Mucosa of stomach (tissue), 1 donor: Measurements from ENCODE around the gene AGBL4.

Source experiments
- H3K27me3 ChIP-seq: one replicate; pipeline ENCODE4 v1.7.0; 2013; ENCODE audit warnings: mild to moderate bottlenecking, low read length; ENCODE audit not compliant: control insufficient read depth, insufficient read depth
- H3K36me3 ChIP-seq: one replicate; pipeline ENCODE4 v1.7.0; 2013; ENCODE audit warnings: low read length; ENCODE audit not compliant: control insufficient read depth, insufficient read depth
- H3K4me1 ChIP-seq: one replicate; pipeline ENCODE4 v1.7.0; 2013; ENCODE audit warnings: mild to moderate bottlenecking, low read length; ENCODE audit not compliant: control insufficient read depth, insufficient read depth
- H3K4me3 ChIP-seq: one replicate; pipeline ENCODE4 v1.7.0; 2013; ENCODE audit warnings: low read length
- H3K9ac ChIP-seq: one replicate; pipeline ENCODE4 v1.7.0; 2013; ENCODE audit warnings: mild to moderate bottlenecking, low read length, moderate library complexity
- H3K9me3 ChIP-seq: one replicate; pipeline ENCODE4 v1.7.0; 2013; ENCODE audit warnings: mild to moderate bottlenecking, low read length, moderate library complexity; ENCODE audit not compliant: control insufficient read depth
- donor health status: Pancreatic carcinoma.

AGBL4 gene

GRCh38 chr1:48572646-48573258 is 1451.0 kb downstream of the AGBL4 start:
- Histone ChIP-seq H3K4me3 (no peak overlapping the region), H3K9ac (no peak overlapping the region), H3K4me1 (no peaks in the 10 kb centered on the region), H3K9me3 (no peaks in the 10 kb centered on the region), H3K36me3 (no peaks in the 10 kb centered on the region), H3K27me3 (no peaks in the 10 kb centered on the region)

GRCh38 chr1:48572134-48572533 is 1451.6 kb downstream of the AGBL4 start:
- Histone ChIP-seq H3K9me3 (no peaks in the 10 kb centered on the region), H3K4me3 (no peak overlapping the region), H3K36me3 (no peaks in the 10 kb centered on the region), H3K4me1 (no peaks in the 10 kb centered on the region), H3K27me3 (no peaks in the 10 kb centered on the region), H3K9ac (no peak overlapping the region)

GRCh38 chr1:48571303-48571987 is 1452.3 kb downstream of the AGBL4 start:
- Histone ChIP-seq H3K27me3 (no peaks in the 10 kb centered on the region), H3K4me3 (no peak overlapping the region), H3K9ac (no peak overlapping the region), H3K9me3 (no peaks in the 10 kb centered on the region), H3K4me1 (no peaks in the 10 kb centered on the region), H3K36me3 (no peaks in the 10 kb centered on the region)

- H3K36me3 ChIP-seq = no peaks in the 10 kb centered on the region
These were observed 1453.2 kb downstream of the AGBL4 start for GRCh38 chr1:48570568-48570967.

GRCh38 chr1:48568501-48568900 is 1455.3 kb downstream of the AGBL4 start:
- Histone ChIP-seq H3K27me3 (no peaks in the 10 kb centered on the region), H3K4me1 (no peaks in the 10 kb centered on the region), H3K9ac (no peak overlapping the region), H3K36me3 (no peaks in the 10 kb centered on the region), H3K4me3 (no peak overlapping the region), H3K9me3 (no peaks in the 10 kb centered on the region)

More at GRCh38 chr1:48570568-48570967, 1453.2 kb downstream of the AGBL4 start:
- Histone ChIP-seq H3K27me3 (no peaks in the 10 kb centered on the region), H3K9me3 (no peaks in the 10 kb centered on the region), H3K9ac (no peak overlapping the region), H3K4me1 (no peaks in the 10 kb centered on the region), H3K4me3 (no peak overlapping the region)

GRCh38 chr1:48566492-48566891 is 1457.3 kb downstream of the AGBL4 start:
- Histone ChIP-seq H3K9ac (no peak overlapping the region), H3K27me3 (no peaks in the 10 kb centered on the region), H3K4me1 (no peaks in the 10 kb centered on the region), H3K36me3 (no peaks in the 10 kb centered on the region), H3K9me3 (no peaks in the 10 kb centered on the region), H3K4me3 (no peak overlapping the region)

GRCh38 chr1:48563021-48563420 is 1460.7 kb downstream of the AGBL4 start:
- Histone ChIP-seq H3K36me3 (no peaks in the 10 kb centered on the region), H3K4me1 (no peaks in the 10 kb centered on the region), H3K9ac (no peak overlapping the region), H3K27me3 (no peaks in the 10 kb centered on the region), H3K4me3 (no peak overlapping the region), H3K9me3 (no peaks in the 10 kb centered on the region)

GRCh38 chr1:48561444-48561843 is 1462.3 kb downstream of the AGBL4 start:
- H3K9me3 ChIP-seq = no peaks in the 10 kb centered on the region
- H3K9ac ChIP-seq = no peak overlapping the region
- H3K4me1 ChIP-seq = no peaks in the 10 kb centered on the region
- H3K27me3 ChIP-seq = no peaks in the 10 kb centered on the region
- no peak overlapping the region for H3K4me3 ChIP-seq
- no peaks in the 10 kb centered on the region for H3K36me3 ChIP-seq

- H3K9me3 ChIP-seq = no peaks in the 10 kb centered on the region
- no peaks in the 10 kb centered on the region for H3K36me3 ChIP-seq
These were observed 1463.2 kb downstream of the AGBL4 start for GRCh38 chr1:48560577-48560976.

GRCh38 chr1:48560116-48560515 is 1463.6 kb downstream of the AGBL4 start:
- Histone ChIP-seq H3K36me3 (no peaks in the 10 kb centered on the region), H3K9me3 (no peaks in the 10 kb centered on the region), H3K4me3 (no peak overlapping the region), H3K27me3 (no peaks in the 10 kb centered on the region), H3K9ac (no peak overlapping the region), H3K4me1 (no peaks in the 10 kb centered on the region)

More at GRCh38 chr1:48560577-48560976, 1463.2 kb downstream of the AGBL4 start:
- no peak overlapping the region for H3K9ac ChIP-seq
- no peak overlapping the region for H3K4me3 ChIP-seq
- H3K4me1 ChIP-seq = no peaks in the 10 kb centered on the region
- H3K27me3 ChIP-seq = no peaks in the 10 kb centered on the region

GRCh38 chr1:48558366-48558765 is 1465.4 kb downstream of the AGBL4 start:
- Histone ChIP-seq H3K36me3 (no peaks in the 10 kb centered on the region), H3K9me3 (no peaks in the 10 kb centered on the region), H3K4me3 (no peak overlapping the region), H3K27me3 (no peaks in the 10 kb centered on the region), H3K4me1 (no peaks in the 10 kb centered on the region), H3K9ac (no peak overlapping the region)

GRCh38 chr1:48556186-48556850 is 1467.4 kb downstream of the AGBL4 start:
- H3K9me3 ChIP-seq = no peaks in the 10 kb centered on the region
- no peak overlapping the region for H3K4me3 ChIP-seq
- no peaks in the 10 kb centered on the region for H3K27me3 ChIP-seq
- H3K9ac ChIP-seq = no peak overlapping the region
- no peaks in the 10 kb centered on the region for H3K36me3 ChIP-seq
- no peaks in the 10 kb centered on the region for H3K4me1 ChIP-seq
